Measurements from ENCODE around the gene ITGAE. TPM values are rescaled to one million over a fixed set of nuclear protein-coding genes. Genes with fewer than 3 reads are reported as not detected.
"Not testable (repeated sequence)": the region's sequence is repeated elsewhere in the genome, so short reads cannot be mapped to it uniquely, and the experiment has no call there.

ITGAE gene
- total RNA-seq, 4 donors from 2014 or later = 17.0 to 30.7 (median 22.2) TPM

DNA sequence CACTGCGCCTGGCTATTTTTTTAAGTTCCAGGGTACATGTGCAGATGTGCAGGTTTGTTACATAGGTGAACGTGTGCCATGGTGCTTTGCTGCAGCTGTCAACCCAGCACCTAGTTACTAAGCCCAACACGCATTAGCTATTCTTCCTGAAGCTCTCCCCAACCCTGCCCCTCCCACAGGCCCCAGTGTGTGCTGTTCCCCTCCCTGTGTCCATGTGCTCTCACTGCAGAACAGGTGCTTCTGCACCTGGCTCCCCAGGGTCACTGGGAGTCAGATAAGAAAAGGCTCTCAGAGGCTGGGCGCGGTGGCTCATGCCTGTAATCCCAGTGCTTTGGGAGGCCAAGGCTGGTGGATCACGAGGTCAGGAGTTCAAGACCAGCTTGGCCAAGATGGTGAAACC is 71.1 kb downstream of the ITGAE start:
- TF ChIP-seq, protein P1, sequence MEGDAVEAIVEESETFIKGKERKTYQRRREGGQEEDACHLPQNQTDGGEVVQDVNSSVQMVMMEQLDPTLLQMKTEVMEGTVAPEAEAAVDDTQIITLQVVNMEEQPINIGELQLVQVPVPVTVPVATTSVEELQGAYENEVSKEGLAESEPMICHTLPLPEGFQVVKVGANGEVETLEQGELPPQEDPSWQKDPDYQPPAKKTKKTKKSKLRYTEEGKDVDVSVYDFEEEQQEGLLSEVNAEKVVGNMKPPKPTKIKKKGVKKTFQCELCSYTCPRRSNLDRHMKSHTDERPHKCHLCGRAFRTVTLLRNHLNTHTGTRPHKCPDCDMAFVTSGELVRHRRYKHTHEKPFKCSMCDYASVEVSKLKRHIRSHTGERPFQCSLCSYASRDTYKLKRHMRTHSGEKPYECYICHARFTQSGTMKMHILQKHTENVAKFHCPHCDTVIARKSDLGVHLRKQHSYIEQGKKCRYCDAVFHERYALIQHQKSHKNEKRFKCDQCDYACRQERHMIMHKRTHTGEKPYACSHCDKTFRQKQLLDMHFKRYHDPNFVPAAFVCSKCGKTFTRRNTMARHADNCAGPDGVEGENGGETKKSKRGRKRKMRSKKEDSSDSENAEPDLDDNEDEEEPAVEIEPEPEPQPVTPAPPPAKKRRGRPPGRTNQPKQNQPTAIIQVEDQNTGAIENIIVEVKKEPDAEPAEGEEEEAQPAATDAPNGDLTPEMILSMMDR (IDR thresholded peaks at IDR 0.05) = no peak
- no peak for ATAC-seq (ENCODE audit: low FRiP score)
- no peak for DNase-seq (ENCODE audit: low spot score)

DNA sequence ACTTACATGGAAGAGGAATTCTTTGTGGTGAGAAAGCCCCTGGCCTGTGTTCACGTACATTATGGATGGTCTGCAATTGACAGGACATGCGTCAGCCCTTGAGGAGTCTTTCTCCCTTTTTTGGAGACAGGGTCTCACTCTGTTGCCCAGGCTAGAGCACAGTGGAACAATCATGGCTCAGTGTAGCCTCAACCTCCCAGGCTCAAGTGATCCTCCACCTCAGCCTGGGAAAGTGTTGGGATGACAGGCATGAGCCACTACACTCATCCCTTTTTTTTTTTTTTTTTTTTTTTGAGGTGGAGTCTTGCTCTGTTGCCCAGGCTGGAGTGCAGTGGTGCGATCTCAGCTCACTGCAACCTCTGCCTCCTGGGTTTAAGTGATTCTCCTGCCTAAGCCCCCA is 72.9 kb downstream of the ITGAE start:
- not testable (repeated sequence) for DNase-seq (ENCODE audit: low spot score); ATAC-seq (ENCODE audit: low FRiP score)

DNA sequence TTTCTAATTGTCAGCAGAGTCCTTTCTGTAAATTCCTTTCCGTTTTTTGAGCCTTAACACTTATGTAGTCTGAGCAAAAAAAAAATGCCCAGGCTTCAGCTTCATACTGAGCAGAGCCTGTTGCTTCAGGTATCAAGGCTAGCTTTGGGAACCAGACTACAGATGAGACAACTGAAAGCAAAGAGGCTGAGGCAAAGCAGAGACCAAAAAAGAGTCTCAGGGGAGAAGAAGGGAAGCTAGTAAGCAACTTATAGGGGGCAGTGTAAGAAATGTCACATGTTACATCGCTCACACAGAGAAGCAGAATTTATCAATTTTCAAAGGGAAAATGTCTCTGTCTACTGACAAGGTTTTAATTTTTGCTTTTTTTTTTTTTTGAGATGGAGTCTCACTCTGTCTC is 73.9 kb downstream of the ITGAE start:
- ATAC-seq (ENCODE audit: low FRiP score) = no peak
- TF ChIP-seq, protein P1 (IDR thresholded peaks at IDR 0.05) = no peak
- no peak for DNase-seq (ENCODE audit: low spot score)

DNA sequence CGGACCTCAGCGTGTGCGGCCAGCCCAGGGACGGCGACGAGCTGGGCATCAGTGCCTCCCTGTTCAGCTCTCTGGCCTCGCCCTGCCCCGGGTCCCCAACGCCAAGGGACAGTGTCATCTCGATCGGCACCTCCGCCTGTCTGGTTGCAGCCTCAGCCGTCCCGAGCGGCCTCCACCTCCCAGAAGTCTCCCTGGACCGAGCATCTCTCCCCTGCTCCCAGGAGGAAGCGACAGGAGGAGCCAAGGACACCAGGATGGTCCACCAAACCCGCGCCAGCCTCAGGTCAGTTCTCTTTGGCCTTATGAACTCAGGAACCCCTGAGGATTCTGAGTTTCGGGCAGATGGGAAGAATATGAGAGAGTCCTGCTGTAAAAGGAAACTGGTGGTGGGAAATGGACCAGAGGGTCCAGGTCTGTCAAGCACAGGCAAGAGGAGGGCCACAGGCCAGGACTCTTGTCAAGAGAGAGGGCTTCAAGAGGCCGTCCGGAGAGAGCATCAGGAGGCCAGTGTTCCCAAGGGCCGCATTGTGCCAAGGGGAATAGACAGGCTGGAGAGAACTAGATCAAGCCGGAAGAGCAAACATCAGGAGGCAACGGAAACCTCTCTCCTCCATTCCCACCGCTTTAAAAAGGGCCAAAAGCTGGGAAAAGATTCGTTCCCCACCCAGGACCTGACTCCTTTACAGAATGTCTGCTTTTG is 76.5 kb downstream of the ITGAE start:
- ATAC-seq (ENCODE audit: low FRiP score) (no peak), DNase-seq (ENCODE audit: low spot score) (no peak)
- TF ChIP-seq, protein P1 (IDR thresholded peaks at IDR 0.05) = no peak

DNA sequence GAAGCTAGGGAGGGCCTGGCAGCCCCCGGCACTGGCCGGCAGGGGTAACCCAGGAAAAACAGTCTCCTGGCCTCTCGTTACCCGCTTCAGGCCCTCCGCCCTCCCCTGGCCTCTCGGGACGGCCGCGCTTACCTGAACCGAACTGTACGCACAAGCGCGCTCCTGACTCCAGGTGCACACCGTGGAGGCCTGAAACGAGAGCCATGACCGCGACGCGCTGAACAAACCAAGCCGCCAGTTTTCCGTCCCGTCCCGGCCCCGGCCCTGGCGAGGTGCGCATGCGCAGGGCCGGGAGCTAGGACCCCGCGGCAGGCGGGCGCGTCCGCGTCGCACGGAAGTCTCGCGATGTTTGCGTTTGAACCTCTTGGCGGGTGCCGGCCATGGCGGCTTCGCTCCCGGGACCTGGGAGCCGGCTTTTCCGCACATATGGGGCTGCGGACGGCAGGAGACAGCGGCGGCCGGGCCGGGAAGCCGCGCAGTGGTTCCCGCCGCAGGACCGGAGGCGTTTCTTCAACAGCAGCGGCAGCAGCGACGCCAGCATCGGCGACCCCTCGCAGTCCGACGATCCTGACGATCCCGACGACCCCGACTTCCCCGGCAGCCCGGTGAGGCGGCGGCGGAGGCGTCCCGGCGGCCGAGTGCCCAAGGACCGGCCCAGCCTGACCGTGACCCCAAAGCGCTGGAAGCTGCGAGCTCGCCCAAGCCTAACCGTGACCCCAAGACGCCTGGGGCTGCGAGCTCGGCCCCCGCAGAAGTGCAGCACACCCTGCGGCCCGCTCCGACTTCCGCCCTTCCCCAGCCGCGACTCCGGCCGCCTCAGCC is 77.2 kb downstream of the ITGAE start, which contains the start of gene HASPIN:
HASPIN (plus strand) TSS at position 348 of the 822 bp plus-strand sequence; CDS start at position 381, 33 bp downstream.
- TF ChIP-seq, protein P1 (IDR thresholded peaks at IDR 0.05) = no peak
- peak; percentile 85 for DNase-seq (ENCODE audit: low spot score)

DNA sequence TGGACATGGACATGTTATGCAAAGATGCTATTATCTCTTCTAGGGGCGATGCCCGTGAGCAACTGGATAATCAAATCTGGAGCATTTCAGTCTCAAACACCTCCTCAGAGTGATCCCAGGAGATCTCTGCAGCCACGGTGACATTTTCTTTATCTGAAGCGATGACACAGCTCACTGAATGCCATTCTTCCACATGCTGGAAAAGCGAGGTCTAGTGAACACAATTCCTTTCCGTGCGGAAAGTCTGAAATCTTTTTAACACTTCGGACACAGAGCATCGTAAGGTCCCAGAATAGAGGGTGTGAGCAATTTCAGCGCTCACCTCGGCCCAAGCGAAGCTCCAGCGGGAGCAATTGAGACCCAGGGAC is 77.8 kb downstream of the ITGAE start:
- TF ChIP-seq, protein P1 (IDR thresholded peaks at IDR 0.05) = no peak
- DNase-seq (ENCODE audit: low spot score) (no peak), ATAC-seq (ENCODE audit: low FRiP score) (no peak)

More for the DNA sequence above, 77.2 kb downstream of the ITGAE start, which contains the start of gene HASPIN:
- peak; percentile 83 for ATAC-seq (ENCODE audit: low FRiP score)

DNA sequence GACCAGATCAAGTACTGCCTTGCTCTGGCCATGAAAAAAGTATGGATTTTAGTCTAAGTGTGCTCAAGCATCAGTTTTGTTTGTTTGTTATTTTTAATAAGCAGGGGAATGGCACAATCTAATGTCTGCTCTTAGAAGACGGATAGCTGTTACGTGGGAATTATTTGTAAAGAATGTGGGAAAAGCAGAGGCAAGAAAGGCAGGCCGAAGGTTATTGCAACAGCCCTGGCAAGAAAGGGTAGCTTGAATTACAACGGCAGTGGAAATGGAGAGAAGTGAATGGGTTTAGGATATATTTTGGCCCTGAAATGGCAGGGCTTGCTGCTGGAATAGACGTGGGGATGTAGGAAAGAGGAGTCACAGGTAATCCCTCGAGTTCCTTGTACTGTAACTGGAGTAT is 78.3 kb downstream of the ITGAE start:
- ATAC-seq (ENCODE audit: low FRiP score) = no peak
- TF ChIP-seq, protein P1 (IDR thresholded peaks at IDR 0.05) = no peak
- no peak for DNase-seq (ENCODE audit: low spot score)

Data from omental fat pad (tissue), 4 donors.